Measurements from ENCODE around the gene CSRNP2.

DNA sequence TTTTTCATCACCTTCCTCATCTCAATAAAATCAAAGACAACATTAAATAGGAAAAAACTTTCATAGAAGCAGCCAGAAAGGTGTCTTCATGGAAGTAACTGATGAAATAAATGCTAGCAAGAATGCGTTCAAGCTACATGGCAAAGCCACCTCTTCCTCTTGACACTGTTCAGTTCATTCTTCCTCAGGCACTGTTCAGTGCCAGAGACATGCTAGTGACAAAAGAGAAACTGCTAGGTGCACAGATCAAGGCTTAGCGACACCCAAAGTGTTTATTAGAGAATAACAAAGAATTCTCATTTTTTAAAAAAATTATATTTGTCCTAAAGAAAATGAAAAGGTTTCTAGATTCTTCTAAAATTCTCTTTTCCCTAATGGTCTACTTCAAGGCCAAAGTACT, 64.4 kb downstream of the CSRNP2 start:
- TF ChIP-seq, protein P1, sequence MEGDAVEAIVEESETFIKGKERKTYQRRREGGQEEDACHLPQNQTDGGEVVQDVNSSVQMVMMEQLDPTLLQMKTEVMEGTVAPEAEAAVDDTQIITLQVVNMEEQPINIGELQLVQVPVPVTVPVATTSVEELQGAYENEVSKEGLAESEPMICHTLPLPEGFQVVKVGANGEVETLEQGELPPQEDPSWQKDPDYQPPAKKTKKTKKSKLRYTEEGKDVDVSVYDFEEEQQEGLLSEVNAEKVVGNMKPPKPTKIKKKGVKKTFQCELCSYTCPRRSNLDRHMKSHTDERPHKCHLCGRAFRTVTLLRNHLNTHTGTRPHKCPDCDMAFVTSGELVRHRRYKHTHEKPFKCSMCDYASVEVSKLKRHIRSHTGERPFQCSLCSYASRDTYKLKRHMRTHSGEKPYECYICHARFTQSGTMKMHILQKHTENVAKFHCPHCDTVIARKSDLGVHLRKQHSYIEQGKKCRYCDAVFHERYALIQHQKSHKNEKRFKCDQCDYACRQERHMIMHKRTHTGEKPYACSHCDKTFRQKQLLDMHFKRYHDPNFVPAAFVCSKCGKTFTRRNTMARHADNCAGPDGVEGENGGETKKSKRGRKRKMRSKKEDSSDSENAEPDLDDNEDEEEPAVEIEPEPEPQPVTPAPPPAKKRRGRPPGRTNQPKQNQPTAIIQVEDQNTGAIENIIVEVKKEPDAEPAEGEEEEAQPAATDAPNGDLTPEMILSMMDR (conservative IDR thresholded peaks at IDR 0.05; ENCODE audit: low read depth, low read length): no peak
- no peak for TF ChIP-seq EZH2phosphoT487 (IDR thresholded peaks at IDR 0.05; ENCODE audit: borderline replicate concordance, low read length)

All from PC-3 (cell line).